ENCODE measurements around the gene TFDP1. TPM values are rescaled to one million over a fixed set of nuclear protein-coding genes. Genes with fewer than 3 reads are reported as not detected.

The TFDP1 gene
- total and polyA plus RNA-seq, 8 donors, result 10.3 to 24.7 (median 17.9) TPM

- Histone ChIP-seq H3K9me3 (no peaks in the 10 kb centered on the region), H3K27me3 (no peaks in the 10 kb centered on the region), H3K27ac (no peak overlapping the region), H3K4me1 (no peaks in the 10 kb centered on the region), H3K36me3 (no peaks in the 10 kb centered on the region), H3K4me3 (no peak overlapping the region)
- FAIRE-seq (no peak), DNase-seq (no peak), ATAC-seq (no peak)
- WGBS, 2 donors, result 21 to 25% methylated on average over 2 of the region's 2 CpGs
- intact Hi-C loops (cut with DNase I), result no loop called here
- TF ChIP-seq CTCF (IDR thresholded peaks at IDR 0.05), result no peak
These were observed 6.6 kb upstream of the TFDP1 start for GRCh38 chr13:113577881-113578435.

GRCh38 chr13:113579686-113580085 lies 4.9 kb upstream of the TFDP1 start:
- 80 to 81% methylated on average over 8 of the region's 8 CpGs for WGBS, 2 donors
- Histone ChIP-seq H3K27me3 (no peaks in the 10 kb centered on the region), H3K9me3 (no peaks in the 10 kb centered on the region), H3K4me3 (no peak overlapping the region), H3K4me1 (no peaks in the 10 kb centered on the region), H3K36me3 (no peaks in the 10 kb centered on the region), H3K27ac (no peak overlapping the region)
- DNase-seq, result no peak
- ATAC-seq, result no peak
- no peak for TF ChIP-seq CTCF (IDR thresholded peaks at IDR 0.05)
- intact Hi-C loops (cut with DNase I), result no loop called here
- FAIRE-seq, result no peak

- 69 to 78% methylated on average over 6 of the region's 6 CpGs for WGBS, 2 donors
- DNase-seq (peak in 2 of 6 donors; percentile 0 to 1), ATAC-seq (no peak), FAIRE-seq (no peak)
- H3K27ac ChIP-seq, result no peak overlapping the region
- no peaks in the 10 kb centered on the region for H3K4me1 ChIP-seq
- TF ChIP-seq CTCF (IDR thresholded peaks at IDR 0.05), result no peak
- H3K9me3 ChIP-seq, result no peaks in the 10 kb centered on the region
- no peak overlapping the region for H3K4me3 ChIP-seq
- no peaks in the 10 kb centered on the region for H3K36me3 ChIP-seq
- intact Hi-C loops (cut with DNase I), result no loop called here
- no peaks in the 10 kb centered on the region for H3K27me3 ChIP-seq
These were observed 2.7 kb upstream of the TFDP1 start for GRCh38 chr13:113581871-113582270.

GRCh38 chr13:113582841-113583631 lies 1.5 kb upstream of the TFDP1 start:
- intact Hi-C loops (cut with DNase I), result no loop called here
- H3K4me1 ChIP-seq, result no peaks in the 10 kb centered on the region
- TF ChIP-seq CTCF (IDR thresholded peaks at IDR 0.05), result no peak
- ATAC-seq (no peak), DNase-seq (peak in 4 of 6 donors; percentile 2 to 57 (median 30)), FAIRE-seq (no peak)
- H3K4me3 ChIP-seq, result no peak overlapping the region
- no peaks in the 10 kb centered on the region for H3K27me3 ChIP-seq
- no peak overlapping the region for H3K27ac ChIP-seq
- no peaks in the 10 kb centered on the region for H3K9me3 ChIP-seq
- 66 to 68% methylated on average over 38 of the region's 38 CpGs for WGBS, 2 donors
- no peaks in the 10 kb centered on the region for H3K36me3 ChIP-seq
